WTC11 (cell line): Measurements from ENCODE around the gene ZNF565. TPM values are rescaled to one million over a fixed set of nuclear protein-coding genes. Genes with fewer than 3 reads are reported as not detected.
A peak's percentile ranks its signal among the peaks of the same experiment; 100 is the strongest.

ENCODE experiments used
- ATAC-seq: fragments of 200-7000 bp; cut with Tn5 transposase; 2 replicates; pipeline ENCODE4 v1.10.0; 2021; ENCODE audit warnings: mild to moderate bottlenecking, moderate library complexity
- CTCF ChIA-PET: fragments of 300-600 bp; sonication (Branson Sonifier 250); formaldehyde crosslinking; loops from one replicate; lab custom pipeline; 2021; ENCODE audit warnings: antibody characterized with exemption; lab: Charles Lee
- POLR2A ChIA-PET: fragments of 350-600 bp; sonication (Branson Sonifier 250); formaldehyde crosslinking; loops from one replicate; lab custom pipeline; 2021; ENCODE audit warnings: antibody characterized with exemption; lab: Charles Lee
- DNase-seq: peaks from one replicate; pipeline ENCODE4 v3.0.0; 2021; ENCODE audit warnings: low spot score
- H3K27ac Mint-ChIP-seq: 2 replicates; pipeline ENCODE4 v1.8.0; 2021; ENCODE audit warnings: mixed read lengths
- H3K27me3 Mint-ChIP-seq: 2 replicates; pipeline ENCODE4 v1.8.0; 2021; ENCODE audit warnings: low read depth, mild to moderate bottlenecking, moderate library complexity, mixed read lengths
- H3K36me3 Mint-ChIP-seq: 2 replicates; pipeline ENCODE4 v1.8.0; 2021; ENCODE audit warnings: mixed read lengths
- H3K4me1 Mint-ChIP-seq: 2 replicates; pipeline ENCODE4 v1.8.0; 2022; ENCODE audit warnings: mixed read lengths
- H3K4me3 Mint-ChIP-seq: 2 replicates; pipeline ENCODE4 v1.8.0; 2021; ENCODE audit warnings: mild to moderate bottlenecking, moderate library complexity, mixed read lengths
- H3K9me3 Mint-ChIP-seq: 2 replicates; pipeline ENCODE4 v1.8.0; 2021; ENCODE audit warnings: mixed read lengths
- ARID4B ChIP-seq: sonication (generic); formaldehyde crosslinking; IDR thresholded peaks from 2 replicates; pipeline ENCODE4 v1.8.0; 2023; ENCODE audit warnings: missing genetic modification reagents, mild to moderate bottlenecking, borderline replicate concordance
- ATF1 ChIP-seq: sonication (generic); formaldehyde crosslinking; IDR thresholded peaks from 2 replicates; pipeline ENCODE4 v1.8.1; 2023; ENCODE audit warnings: mild to moderate bottlenecking, moderate library complexity, missing genetic modification reagents
- ATF6 ChIP-seq: sonication (generic); formaldehyde crosslinking; IDR thresholded peaks from 2 replicates; pipeline ENCODE4 v1.8.1; 2023; ENCODE audit warnings: mild to moderate bottlenecking, missing genetic modification reagents
- CREM ChIP-seq: sonication (generic); formaldehyde crosslinking; IDR thresholded peaks from 2 replicates; pipeline ENCODE4 v1.8.1; 2022; ENCODE audit warnings: mild to moderate bottlenecking, missing genetic modification reagents, moderate library complexity
- CTCF ChIP-seq: fragments of 200-600 bp; IDR thresholded peaks from 2 replicates; pipeline ENCODE4 v1.8.0; 2022; ENCODE audit warnings: antibody characterized with exemption
- EMX1 ChIP-seq: fragments of 250-450 bp; sonication (Bioruptor Pico); IDR thresholded peaks from 2 replicates; pipeline ENCODE4 v1.8.0; 2021; ENCODE audit warnings: mild to moderate bottlenecking
- GTF2I ChIP-seq: fragments of 250-450 bp; sonication (Bioruptor Pico); conservative IDR thresholded peaks from 2 replicates; pipeline ENCODE4 v1.4.0; 2021; ENCODE audit warnings: mild to moderate bottlenecking
- IRF2 ChIP-seq: sonication (generic); formaldehyde crosslinking; IDR thresholded peaks from 2 replicates; pipeline ENCODE4 v1.8.0; 2022; ENCODE audit warnings: low read depth, missing genetic modification reagents, borderline replicate concordance
- NFATC4 ChIP-seq: fragments of 250-450 bp; sonication (Bioruptor Pico); IDR thresholded peaks from 2 replicates; pipeline ENCODE4 v1.9.0; 2021; ENCODE audit warnings: mild to moderate bottlenecking
- NR3C1 ChIP-seq: sonication (generic); formaldehyde crosslinking; conservative IDR thresholded peaks from 2 replicates; pipeline ENCODE4 v1.8.1; 2023; ENCODE audit warnings: low read depth, mild to moderate bottlenecking, missing genetic modification reagents
- OVOL2 ChIP-seq: fragments of 250-450 bp; sonication (Bioruptor Pico); IDR thresholded peaks from 2 replicates; pipeline ENCODE4 v1.9.0; 2021; ENCODE audit warnings: mild to moderate bottlenecking, borderline replicate concordance
- RORB ChIP-seq: fragments of 250-450 bp; sonication (Bioruptor Pico); IDR thresholded peaks from 2 replicates; pipeline ENCODE4 v1.9.0; 2021; ENCODE audit warnings: mild to moderate bottlenecking
- SMAD3 ChIP-seq: sonication (generic); formaldehyde crosslinking; IDR thresholded peaks from 2 replicates; pipeline ENCODE4 v1.8.0; 2022; ENCODE audit warnings: missing genetic modification reagents, mild to moderate bottlenecking, borderline replicate concordance
- SOX15 ChIP-seq: fragments of 250-450 bp; sonication (Bioruptor Pico); IDR thresholded peaks from 2 replicates; pipeline ENCODE4 v1.9.0; 2021; ENCODE audit warnings: mild to moderate bottlenecking
- TCF7 ChIP-seq: sonication (generic); formaldehyde crosslinking; IDR thresholded peaks from 2 replicates; pipeline ENCODE4 v1.8.0; 2022; ENCODE audit warnings: mild to moderate bottlenecking, low read depth, missing genetic modification reagents, moderate library complexity
- TEAD4 ChIP-seq: sonication (generic); formaldehyde crosslinking; IDR thresholded peaks from 2 replicates; pipeline ENCODE4 v1.8.0; 2022; ENCODE audit warnings: mild to moderate bottlenecking, missing genetic modification reagents
- USF2 ChIP-seq: sonication (generic); formaldehyde crosslinking; IDR thresholded peaks from 2 replicates; pipeline ENCODE4 v1.8.1; 2023; ENCODE audit warnings: mild to moderate bottlenecking, missing genetic modification reagents, moderate library complexity
- ZBTB43 ChIP-seq: sonication (generic); formaldehyde crosslinking; IDR thresholded peaks from 2 replicates; pipeline ENCODE4 v1.8.1; 2023; ENCODE audit warnings: mild to moderate bottlenecking, missing genetic modification reagents
- ZNF121 ChIP-seq: sonication (generic); formaldehyde crosslinking; IDR thresholded peaks from 2 replicates; pipeline ENCODE4 v1.8.0; 2023; ENCODE audit warnings: missing genetic modification reagents
- ZNF396 ChIP-seq: fragments of 250-450 bp; sonication (Bioruptor Pico); IDR thresholded peaks from 2 replicates; pipeline ENCODE4 v1.8.0; 2021; ENCODE audit warnings: mild to moderate bottlenecking, moderate library complexity, borderline replicate concordance
- total RNA-seq: library from RNA; stranded (reverse); gene quantifications from 3 replicates; pipeline ENCODE4 v1.2.3, GENCODE V29; 2021

ZNF565 gene
- total RNA-seq, 1 experiment from 2014 or later, result 3.0 TPM

GRCh38 chr19:36225219-36225892 lies 10.9 kb upstream of the ZNF565 start:
- no peaks in the 10 kb centered on the region for H3K9me3 Mint-ChIP-seq
- H3K36me3 Mint-ChIP-seq, result peaks cover 63% of the 10 kb centered on the region
- no peak overlapping the region for H3K4me3 Mint-ChIP-seq

More at GRCh38 chr19:36225219-36225892, 10.9 kb upstream of the ZNF565 start:
- Mint-ChIP-seq H3K27ac (peak overlapping the region; percentile 82), H3K27me3 (no peaks in the 10 kb centered on the region), H3K4me1 (peaks cover 17% of the 10 kb centered on the region)
- TF ChIP-seq CREM (CRISPR knock-in tag) (no peak), ATF1 (CRISPR knock-in tag) (no peak), ZNF121 (CRISPR knock-in tag) (no peak), CTCF (no peak), IRF2 (CRISPR knock-in tag) (no peak), NFATC4 (no peak), ZNF396 (CRISPR knock-in tag) (no peak), TCF7 (CRISPR knock-in tag) (no peak), RORB (no peak), OVOL2 (CRISPR knock-in tag) (no peak), SMAD3 (CRISPR knock-in tag) (no peak), SOX15 (no peak), ATF6 (CRISPR knock-in tag) (no peak), NR3C1 (CRISPR knock-in tag) (no peak), EMX1 (CRISPR knock-in tag) (no peak), ZBTB43 (CRISPR knock-in tag) (no peak), ARID4B (CRISPR knock-in tag) (no peak), TEAD4 (CRISPR knock-in tag) (no peak), GTF2I (CRISPR knock-in tag) (no peak), USF2 (CRISPR knock-in tag) (no peak)
- no peak for ATAC-seq
- DNase-seq, result no peak
- CTCF ChIA-PET, result no interaction called here
- POLR2A ChIA-PET, result no interaction called here
